ENCODE results near the gene BANP. TPM values are rescaled to one million over a fixed set of nuclear protein-coding genes. Genes with fewer than 3 reads are reported as not detected.

BANP gene
- total and polyA plus RNA-seq, 2 of the 8 experiments (the other 6 are each of a cell fraction or from before 2014, with no cell fraction given): 25.8 to 39.8 TPM

DNA sequence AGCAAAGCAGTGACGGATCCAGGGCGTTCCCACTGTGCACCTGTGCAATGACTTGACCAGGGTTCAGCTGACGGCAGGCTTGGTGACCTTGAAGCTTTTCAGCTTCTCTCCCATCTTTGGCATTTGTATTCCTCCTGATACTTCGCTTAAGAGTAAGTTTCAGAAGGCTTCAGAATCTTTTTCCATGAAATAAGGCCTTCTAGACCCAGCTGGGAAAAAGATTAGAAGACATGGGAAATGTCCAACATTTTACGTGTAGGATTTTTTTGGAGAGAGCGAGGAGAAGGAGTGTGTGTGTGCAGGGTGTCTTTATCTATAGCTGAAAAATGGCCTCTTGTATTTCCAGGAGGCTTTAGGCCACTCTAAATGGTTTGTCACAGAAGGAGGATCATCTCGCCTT is 104.1 kb downstream of the BANP start:
- Histone ChIP-seq H2BK20ac (ENCODE audit: low read length) (no peak overlapping the region), H3K27me3 (replicated peaks in 1 of 4; ENCODE audit: control insufficient read depth in 3 of 4, extremely low read depth in 1 of 4, insufficient read depth in 3 of 4, low read length in 3 of 4) (no peaks in the 10 kb centered on the region), H3K23ac (ENCODE audit: insufficient read length) (no peak overlapping the region), H3K23me2 (ENCODE audit: low read depth, low read length) (peaks cover 16% of the 10 kb centered on the region; the same call in 1 of the 2 replicates), H4K20me1 (replicated peaks in 1 of 2; ENCODE audit: control insufficient read depth in 1 of 2, insufficient read depth in 2 of 2, low read length in 2 of 2) (no peaks in the 10 kb centered on the region), H2BK5ac (ENCODE audit: low read depth, low read length) (no peak overlapping the region), H3K79me1 (ENCODE audit: low read depth, low read length) (no peaks in the 10 kb centered on the region), H3K4me2 (ENCODE audit: insufficient read depth in 1 of 2, low read depth in 2 of 2, low read length in 2 of 2) (no peak overlapping the region), H4K91ac (replicated peaks; ENCODE audit: insufficient read length, low read length) (no peak overlapping the region), H2BK12ac (ENCODE audit: low read depth, low read length) (no peak overlapping the region), H3K27ac (ENCODE audit: low read depth, low read length) (no peak overlapping the region), H3K4ac (replicated peaks; ENCODE audit: insufficient read length, low read depth, low read length) (no peak overlapping the region), H3K36me3 (ENCODE audit: control insufficient read depth in 2 of 4, insufficient read depth in 4 of 4, low read length in 3 of 4) (peaks cover 0 to 11% (median 3%) of the 10 kb centered on the region in 4 experiments; a peak in 2 of 8 replicates), H3K79me2 (ENCODE audit: control insufficient read depth in 1 of 2, insufficient read depth in 2 of 2, low read length in 2 of 2) (no peaks in the 10 kb centered on the region), H4K8ac (ENCODE audit: extremely low read depth, insufficient read depth, low read length) (no peak overlapping the region), H3K4me1 (replicated peaks in 1 of 4; ENCODE audit: control insufficient read depth in 3 of 4, insufficient read depth in 4 of 4, low read length in 3 of 4) (no peaks in the 10 kb centered on the region; a peak in 1 of 7 replicates), H3K56ac (replicated peaks; ENCODE audit: insufficient read length, low read depth, low read length) (no peak overlapping the region), H3K9me3 (ENCODE audit: insufficient read depth in 2 of 2, low read depth in 1 of 2, low read length in 1 of 2) (no peaks in the 10 kb centered on the region), H3K9ac (replicated peaks in 1 of 4; ENCODE audit: extremely low read depth in 1 of 4, low read depth in 3 of 4, low read length in 3 of 4) (no peak overlapping the region), H2AK5ac (ENCODE audit: low read depth, low read length) (no peak overlapping the region), H2AFZ (ENCODE audit: low read length) (no peak overlapping the region), H3K4me3 (ENCODE audit: extremely low read depth in 1 of 4, insufficient read depth in 2 of 4, low read depth in 3 of 4, low read length in 4 of 4) (no peak overlapping the region), H2BK120ac (replicated peaks; ENCODE audit: low read depth, low read length) (no peak overlapping the region), H2BK15ac (ENCODE audit: low read length) (no peak overlapping the region), H4K5ac (ENCODE audit: insufficient read length, low read depth, low read length) (no peak overlapping the region), H3K18ac (ENCODE audit: extremely low read depth, low read length) (no peak overlapping the region), H3K14ac (ENCODE audit: insufficient read length) (no peak overlapping the region)
- ChIA-PET CTCF (ENCODE audit: partially characterized antibody) (interaction anchor here (0.8 to 1.0 kb wide), 2 partner anchors 13 to 58 kb away, joined by 3 to 4 read pairs; no protein-coding TSS in a partner anchor), POLR2A (ENCODE audit: partially characterized antibody) (no interaction called here)
- WGBS, 2 experiments (ENCODE audit: extremely low coverage in 1 of 2, insufficient coverage in 1 of 2, insufficient read length in 1 of 2, insufficient replicate concordance in 2 of 2, low coverage in 1 of 2, low lambda C conversion rate in 2 of 2, missing lambda C conversion rate in 1 of 2): 82% methylated on average over 7 of the region's 7 CpGs; no CpG with 5 or more reads in 1 of the 2 experiments
- FAIRE-seq (no peak), DNase-seq (ENCODE audit: low read depth in 1 of 2, low spot score in 2 of 2) (no peak)
- TF ChIP-seq SP2 (IDR thresholded peaks at IDR 0.05; ENCODE audit: low read length): no peak
- TF ChIP-seq, protein P1, sequence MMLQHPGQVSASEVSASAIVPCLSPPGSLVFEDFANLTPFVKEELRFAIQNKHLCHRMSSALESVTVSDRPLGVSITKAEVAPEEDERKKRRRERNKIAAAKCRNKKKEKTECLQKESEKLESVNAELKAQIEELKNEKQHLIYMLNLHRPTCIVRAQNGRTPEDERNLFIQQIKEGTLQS (IDR thresholded peaks at IDR 0.05; ENCODE audit: insufficient read depth, low read depth, low read length): no peak
- no peak for TF ChIP-seq ZNF274 (IDR thresholded peaks at IDR 0.05; ENCODE audit: borderline replicate concordance, extremely low read depth, low read length)
- no peak for TF ChIP-seq BRCA1 (IDR thresholded peaks at IDR 0.05; ENCODE audit: low read depth, low read length)
- no peak for TF ChIP-seq CHD1 (IDR thresholded peaks at IDR 0.05; ENCODE audit: low read depth, low read length)
- no peak for TF ChIP-seq JUND (IDR thresholded peaks at IDR 0.05; ENCODE audit: low read length)
